SH-SY5Y (cell line): ENCODE results near the gene AP3B1.

Experiments
- GATA2 ChIP-seq: IDR thresholded peaks from 2 replicates; pipeline ENCODE4 v1.6.1; 2011; ENCODE audit warnings: mild to moderate bottlenecking, low read depth, low read length
- GATA3 ChIP-seq: IDR thresholded peaks from 2 replicates; pipeline ENCODE4 v1.6.1; 2011; ENCODE audit warnings: low read depth, mild to moderate bottlenecking, low read length, moderate library complexity

DNA sequence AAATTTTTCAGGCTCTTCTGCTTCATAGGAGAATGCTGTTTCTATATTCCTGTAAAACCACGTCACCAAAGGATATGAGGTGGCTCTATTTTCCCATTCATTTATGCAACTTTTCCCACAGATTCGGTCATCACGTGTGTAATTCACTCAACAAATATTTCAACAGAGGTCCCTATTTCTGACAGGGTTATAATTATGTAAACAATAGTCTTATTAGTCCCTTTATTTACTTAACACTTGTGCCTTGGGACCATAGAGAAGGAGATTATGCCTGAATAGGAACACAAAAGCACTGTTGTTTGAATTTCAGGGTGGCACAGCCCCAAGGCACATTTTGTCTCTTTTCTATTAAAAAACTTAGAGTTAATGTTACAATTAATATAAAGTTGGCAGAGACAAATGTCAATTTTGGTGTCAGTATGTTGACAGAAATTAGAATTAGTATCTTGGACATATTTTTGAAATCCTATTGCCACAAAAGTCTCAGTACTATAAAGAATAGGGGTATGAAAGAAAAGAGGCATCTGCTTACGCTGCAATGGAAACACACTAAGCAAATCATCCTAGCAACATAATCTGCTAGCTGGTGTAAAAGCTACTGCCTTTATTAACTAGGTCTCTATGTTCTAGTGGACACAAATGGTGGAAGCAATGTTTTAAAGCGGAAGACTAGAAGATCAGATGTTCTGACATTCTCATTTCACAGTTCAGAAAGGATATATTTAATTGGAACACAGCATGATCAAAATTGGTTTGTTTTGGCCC is 289.3 kb downstream of the AP3B1 start:
- TF ChIP-seq GATA2 = no peak
- no peak for TF ChIP-seq GATA3
